HUDEP-2 (cell line): ENCODE results near the gene LHFPL2.

Source experiments
- DNase-seq, 76 experiments: peaks; one replicate each; lab custom pipeline; 2025; ENCODE audit not compliant: unreplicated experiment in 76 of 76; lab: John Stamatoyannopoulos, UW

LHFPL2 gene

GRCh38 chr5:78530342-78531096, 118.1 kb downstream of the LHFPL2 start:
- DNase-seq = peak in 13 of 76 experiments; percentile 11 to 47 (median 25)

GRCh38 chr5:78527925-78528324, 120.6 kb downstream of the LHFPL2 start:
- no peak for DNase-seq

- peak in 2 of 76 experiments; percentile 10 to 27 for DNase-seq
Observed at GRCh38 chr5:78527054-78527859, 121.3 kb downstream of the LHFPL2 start.

- DNase-seq = peak in 11 of 76 experiments; percentile 11 to 42 (median 22)
Observed at GRCh38 chr5:78526049-78526525, 122.5 kb downstream of the LHFPL2 start.

GRCh38 chr5:78523314-78524193, 125.0 kb downstream of the LHFPL2 start:
- DNase-seq = peak in 75 of 76 experiments; percentile 8 to 95 (median 79)

GRCh38 chr5:78522476-78523260, 125.9 kb downstream of the LHFPL2 start:
- peak in 33 of 76 experiments; percentile 5 to 65 (median 36) for DNase-seq

- DNase-seq = peak in 12 of 76 experiments; percentile 10 to 49 (median 22)
Observed at GRCh38 chr5:78521455-78521854, 127.1 kb downstream of the LHFPL2 start.

GRCh38 chr5:78519198-78519941, 129.2 kb downstream of the LHFPL2 start:
- no peak for DNase-seq

- no peak for DNase-seq
Observed at GRCh38 chr5:78518365-78519197, 130.0 kb downstream of the LHFPL2 start.

GRCh38 chr5:78515670-78516069, 132.9 kb downstream of the LHFPL2 start:
- DNase-seq = no peak

GRCh38 chr5:78514427-78515330, 133.9 kb downstream of the LHFPL2 start:
- DNase-seq = no peak

GRCh38 chr5:78513441-78513840, 135.1 kb downstream of the LHFPL2 start:
- peak in 1 of 76 experiments; percentile 13 for DNase-seq

- no peak for DNase-seq
Observed at GRCh38 chr5:78512435-78512834, 136.1 kb downstream of the LHFPL2 start.

- peak in 5 of 76 experiments; percentile 5 to 22 (median 15) for DNase-seq
Observed at GRCh38 chr5:78511121-78511906, 137.3 kb downstream of the LHFPL2 start.

- peak; percentile 15 to 91 (median 71) for DNase-seq
Observed at GRCh38 chr5:78509884-78510769, 138.4 kb downstream of the LHFPL2 start.
